ENCODE results near the gene DENND10. TPM values are rescaled to one million over a fixed set of nuclear protein-coding genes. Genes with fewer than 3 reads are reported as not detected.
"Not testable (repeated sequence)": the region's sequence is repeated elsewhere in the genome, so short reads cannot be mapped to it uniquely, and the experiment has no call there.

Gene DENND10
- total RNA-seq, 2 experiments from 2014 or later = 40.4 to 45.6 TPM

- no peaks in the 10 kb centered on the region for H3K9me3 ChIP-seq (ENCODE audit: control insufficient read depth in 1 of 2, insufficient read depth in 1 of 2, low read length in 2 of 2)
- ATAC-seq (ENCODE audit: poor library complexity) (no peak), DNase-seq (no peak)
- Mint-ChIP-seq H3K9me3 (no peaks in the 10 kb centered on the region), H3K27me3 (no peaks in the 10 kb centered on the region), H3K4me1 (ENCODE audit: low read depth) (peaks cover 35% of the 10 kb centered on the region), H3K27ac (peak overlapping the region; percentile 95), H3K36me3 (ENCODE audit: low read depth) (peaks cover 58% of the 10 kb centered on the region), H3K4me3 (peak overlapping the region; percentile 75)
- CTCF ChIA-PET = interaction anchor here (1.2 kb wide), 1 partner anchor 30 kb away, joined by 6 read pairs; no protein-coding TSS in a partner anchor
- H3K36me3 ChIP-seq (ENCODE audit: insufficient read depth, low read length) = peaks cover 48% of the 10 kb centered on the region
- intact Hi-C loops (cut with DNase I, micrococcal nuclease) = no loop called here
- TF ChIP-seq, protein P1, sequence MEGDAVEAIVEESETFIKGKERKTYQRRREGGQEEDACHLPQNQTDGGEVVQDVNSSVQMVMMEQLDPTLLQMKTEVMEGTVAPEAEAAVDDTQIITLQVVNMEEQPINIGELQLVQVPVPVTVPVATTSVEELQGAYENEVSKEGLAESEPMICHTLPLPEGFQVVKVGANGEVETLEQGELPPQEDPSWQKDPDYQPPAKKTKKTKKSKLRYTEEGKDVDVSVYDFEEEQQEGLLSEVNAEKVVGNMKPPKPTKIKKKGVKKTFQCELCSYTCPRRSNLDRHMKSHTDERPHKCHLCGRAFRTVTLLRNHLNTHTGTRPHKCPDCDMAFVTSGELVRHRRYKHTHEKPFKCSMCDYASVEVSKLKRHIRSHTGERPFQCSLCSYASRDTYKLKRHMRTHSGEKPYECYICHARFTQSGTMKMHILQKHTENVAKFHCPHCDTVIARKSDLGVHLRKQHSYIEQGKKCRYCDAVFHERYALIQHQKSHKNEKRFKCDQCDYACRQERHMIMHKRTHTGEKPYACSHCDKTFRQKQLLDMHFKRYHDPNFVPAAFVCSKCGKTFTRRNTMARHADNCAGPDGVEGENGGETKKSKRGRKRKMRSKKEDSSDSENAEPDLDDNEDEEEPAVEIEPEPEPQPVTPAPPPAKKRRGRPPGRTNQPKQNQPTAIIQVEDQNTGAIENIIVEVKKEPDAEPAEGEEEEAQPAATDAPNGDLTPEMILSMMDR (IDR thresholded peaks at IDR 0.05) = no peak
- H3K4me1 ChIP-seq (ENCODE audit: insufficient read depth, low read length) = peaks cover 32% of the 10 kb centered on the region
- no peaks in the 10 kb centered on the region for H3K27me3 ChIP-seq (ENCODE audit: control insufficient read depth in 1 of 2, insufficient read depth in 2 of 2, low read length in 2 of 2)
- H3K4me3 ChIP-seq (ENCODE audit: low read length) = no peak overlapping the region
- H3K27ac ChIP-seq (ENCODE audit: low read depth in 1 of 2, low read length in 2 of 2) = no peak overlapping the region
- POLR2A ChIA-PET = interaction anchor here (0.5 to 1.5 kb wide), 3 partner anchors 71 to 1131 kb away, joined by 3 to 4 read pairs (median 4); partner anchors contain the start of gene EIF3A
These were observed 72.3 kb downstream of the DENND10 start for GRCh38 chr10:119176166-119176565.

- Mint-ChIP-seq H3K4me3 (peak overlapping the region; percentile 98), H3K36me3 (ENCODE audit: low read depth) (peaks cover 43% of the 10 kb centered on the region), H3K27me3 (no peaks in the 10 kb centered on the region), H3K9me3 (no peaks in the 10 kb centered on the region), H3K27ac (peak overlapping the region; percentile 95), H3K4me1 (ENCODE audit: low read depth) (peaks cover 35% of the 10 kb centered on the region)
- Histone ChIP-seq H3K4me1 (ENCODE audit: insufficient read depth, low read length) (peaks cover 32% of the 10 kb centered on the region), H3K27ac (ENCODE audit: low read depth in 1 of 2, low read length in 2 of 2) (peak overlapping the region; percentile 71 to 80), H3K9me3 (ENCODE audit: control insufficient read depth in 1 of 2, insufficient read depth in 1 of 2, low read length in 2 of 2) (no peaks in the 10 kb centered on the region), H3K27me3 (ENCODE audit: control insufficient read depth in 1 of 2, insufficient read depth in 2 of 2, low read length in 2 of 2) (no peaks in the 10 kb centered on the region), H3K36me3 (ENCODE audit: insufficient read depth, low read length) (peaks cover 32% of the 10 kb centered on the region), H3K4me3 (ENCODE audit: low read length) (peak overlapping the region; percentile 93)
- TF ChIP-seq, protein P1 (IDR thresholded peaks at IDR 0.05) = no peak
- CTCF ChIA-PET = no interaction called here
- POLR2A ChIA-PET = interaction anchor here (1.5 kb wide), 1 partner anchor 98 kb away, joined by 4 read pairs; the partner anchor contains the start of gene EIF3A
- peak in 1 of 14 experiments; percentile 3 for DNase-seq
- intact Hi-C loops (cut with DNase I, micrococcal nuclease) = loop anchor here (1.0 to 2.0 kb wide), 5 partner anchors 13 to 549 kb away; partner anchors contain the start of genes GRK5 (in 2 of the 2), EIF3A (in 1 of the 2), INPP5F (in 1 of the 2) and RGS10 (in 1 of the 2)
- ATAC-seq (ENCODE audit: poor library complexity) = peak; percentile 1
These were observed 73.9 kb downstream of the DENND10 start for GRCh38 chr10:119177708-119178371.

GRCh38 chr10:119178372-119179119 lies 74.6 kb downstream of the DENND10 start, which contains the start of gene PRDX3:
Gene PRDX3, minus strand, starts transcription at chr10:119178812. Its CDS starts 22 bp downstream, at chr10:119178790.
- no peaks in the 10 kb centered on the region for H3K9me3 Mint-ChIP-seq
- intact Hi-C loops (cut with DNase I, micrococcal nuclease) = loop anchor here (1.0 to 2.0 kb wide), 5 partner anchors 13 to 548 kb away; partner anchors contain the start of genes GRK5 (in 2 of the 2), EIF3A (in 1 of the 2), INPP5F (in 1 of the 2) and RGS10 (in 1 of the 2)
- Histone ChIP-seq H3K27me3 (ENCODE audit: control insufficient read depth in 1 of 2, insufficient read depth in 2 of 2, low read length in 2 of 2) (no peaks in the 10 kb centered on the region), H3K36me3 (ENCODE audit: insufficient read depth, low read length) (peaks cover 28% of the 10 kb centered on the region), H3K4me3 (ENCODE audit: low read length) (peak within 1 kb of the TSS; percentile 93), H3K27ac (ENCODE audit: low read depth in 1 of 2, low read length in 2 of 2) (peak within 1 kb of the TSS; percentile 71 to 80), H3K9me3 (ENCODE audit: control insufficient read depth in 1 of 2, insufficient read depth in 1 of 2, low read length in 2 of 2) (no peaks in the 10 kb centered on the region), H3K4me1 (ENCODE audit: insufficient read depth, low read length) (peaks cover 32% of the 10 kb centered on the region)
- ChIA-PET POLR2A (interaction anchor here (0.7 to 1.2 kb wide), 7 partner anchors 11 to 681 kb away, joined by 3 to 7 read pairs (median 4); partner anchors contain the start of genes EIF3A, INPP5F and SFXN4), CTCF (interaction anchor here (1.0 to 2.6 kb wide), 2 partner anchors 17 to 28 kb away, joined by 3 to 7 read pairs; partner anchors contain the start of gene GRK5)
- peak within 1 kb of the TSS; percentile 95 for H3K27ac Mint-ChIP-seq
- DNase-seq (peak; percentile 85 to 96 (median 91)), ATAC-seq (ENCODE audit: poor library complexity) (peak; percentile 97)
- H3K36me3 Mint-ChIP-seq (ENCODE audit: low read depth) = peaks cover 41% of the 10 kb centered on the region
- TF ChIP-seq, protein P1 (IDR thresholded peaks at IDR 0.05) = peak; percentile 19
- no peaks in the 10 kb centered on the region for H3K27me3 Mint-ChIP-seq
- peak within 1 kb of the TSS; percentile 98 for H3K4me3 Mint-ChIP-seq
- peaks cover 35% of the 10 kb centered on the region for H3K4me1 Mint-ChIP-seq (ENCODE audit: low read depth)

GRCh38 chr10:119180850-119181400 lies 77.0 kb downstream of the DENND10 start:
- ChIA-PET CTCF (interaction anchor here (1.6 to 2.6 kb wide), 2 partner anchors 18 to 26 kb away, joined by 5 to 7 read pairs; partner anchors contain the start of gene GRK5), POLR2A (interaction anchor here (0.6 to 1.0 kb wide), 2 partner anchors 15 to 43 kb away, joined by 3 read pairs; partner anchors contain the start of gene SFXN4)
- H3K27ac ChIP-seq (ENCODE audit: low read depth in 1 of 2, low read length in 2 of 2); ATAC-seq (ENCODE audit: poor library complexity); H3K27me3 ChIP-seq (ENCODE audit: control insufficient read depth in 1 of 2, insufficient read depth in 2 of 2, low read length in 2 of 2); H3K4me3 ChIP-seq (ENCODE audit: low read length); H3K27me3 Mint-ChIP-seq; H3K9me3 Mint-ChIP-seq; H3K27ac Mint-ChIP-seq; H3K9me3 ChIP-seq (ENCODE audit: control insufficient read depth in 1 of 2, insufficient read depth in 1 of 2, low read length in 2 of 2); H3K4me3 Mint-ChIP-seq; intact Hi-C loops (cut with DNase I, micrococcal nuclease); DNase-seq: not testable (repeated sequence)
- H3K36me3 Mint-ChIP-seq (ENCODE audit: low read depth) = peaks cover 22% of the 10 kb centered on the region
- peaks cover 28% of the 10 kb centered on the region for H3K4me1 Mint-ChIP-seq (ENCODE audit: low read depth)
- Histone ChIP-seq H3K36me3 (ENCODE audit: insufficient read depth, low read length) (peaks cover 11% of the 10 kb centered on the region), H3K4me1 (ENCODE audit: insufficient read depth, low read length) (peaks cover 36% of the 10 kb centered on the region)
